NCI-H69 (cell line): ENCODE measurements around the gene PSMB3.
"Not testable (repeated sequence)": the region's sequence is repeated elsewhere in the genome, so short reads cannot be mapped to it uniquely, and the experiment has no call there.

Experiments
- DNase-seq: peaks from one replicate; lab custom pipeline; 2025; lab: John Stamatoyannopoulos, UW

Gene PSMB3

GRCh38 chr17:38716368-38717005, 36.1 kb upstream of the PSMB3 start:
- DNase-seq: no peak

- peak; percentile 20 for DNase-seq
Measured at GRCh38 chr17:38717139-38717745, 35.3 kb upstream of the PSMB3 start.

DNA sequence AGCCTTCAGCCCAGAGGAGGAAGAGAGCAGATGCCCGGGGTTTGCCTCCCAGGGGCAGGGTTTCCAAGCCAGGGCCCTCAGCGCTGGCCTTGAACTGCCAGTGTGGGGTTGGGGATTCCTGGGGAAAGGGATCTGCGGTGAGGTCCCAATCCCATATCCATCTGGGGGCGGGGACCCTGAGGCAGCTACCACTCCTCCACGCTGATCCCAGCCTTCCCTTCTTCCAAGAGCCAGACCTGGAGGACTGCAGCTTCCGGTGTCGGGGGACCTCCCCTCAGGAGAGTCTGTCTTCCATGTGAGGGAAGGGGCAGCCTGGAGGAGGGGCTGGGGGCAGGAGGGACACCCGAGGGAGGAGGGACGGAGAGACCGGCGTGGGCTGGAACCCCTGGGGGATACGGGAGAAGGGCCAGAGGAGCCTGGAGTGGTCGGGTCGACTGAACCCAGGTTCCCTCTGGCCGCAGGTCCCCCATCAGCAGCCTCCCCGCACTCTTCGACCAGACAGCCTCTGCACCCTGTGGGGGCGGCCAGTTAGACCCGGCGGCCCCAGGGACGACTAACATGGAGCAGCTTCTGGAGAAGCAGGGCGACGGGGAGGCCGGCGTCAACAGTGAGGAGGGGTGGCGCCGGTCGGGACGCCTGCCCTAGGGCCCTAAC, 33.1 kb upstream of the PSMB3 start:
- DNase-seq: no peak

DNA sequence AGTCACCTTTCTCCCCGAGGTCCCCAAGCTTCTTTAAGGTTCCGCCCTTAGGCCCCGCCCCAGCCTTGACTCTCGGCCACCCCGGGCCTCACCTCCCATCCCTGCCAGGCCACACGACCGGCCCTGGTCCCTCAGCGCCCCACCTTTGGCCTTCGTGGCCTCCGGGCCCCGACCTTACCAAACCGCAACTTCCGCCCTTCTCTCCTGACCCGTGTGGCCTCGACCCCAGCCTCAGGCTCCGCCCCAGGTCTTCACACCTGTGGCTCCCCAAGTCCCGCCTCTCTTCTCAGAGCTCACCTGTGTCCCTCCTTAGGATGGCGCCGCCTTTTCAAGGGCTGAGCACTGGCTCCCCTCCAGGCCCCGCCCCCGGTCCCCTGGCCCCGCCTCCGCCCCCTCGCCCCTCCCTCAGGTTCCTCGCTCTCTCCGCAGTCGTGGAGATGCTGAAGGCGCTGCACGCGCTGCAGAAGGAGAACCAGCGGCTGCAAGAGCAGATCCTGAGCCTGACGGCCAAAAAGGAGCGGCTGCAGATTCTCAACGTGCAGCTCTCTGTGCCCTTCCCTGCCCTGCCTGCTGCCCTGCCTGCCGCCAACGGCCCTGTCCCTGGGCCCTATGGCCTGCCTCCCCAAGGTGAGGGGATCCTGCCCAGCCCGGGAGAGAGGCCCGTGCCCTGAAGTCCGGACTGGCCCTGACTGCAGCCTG, 32.4 kb upstream of the PSMB3 start:
- DNase-seq: no peak

DNA sequence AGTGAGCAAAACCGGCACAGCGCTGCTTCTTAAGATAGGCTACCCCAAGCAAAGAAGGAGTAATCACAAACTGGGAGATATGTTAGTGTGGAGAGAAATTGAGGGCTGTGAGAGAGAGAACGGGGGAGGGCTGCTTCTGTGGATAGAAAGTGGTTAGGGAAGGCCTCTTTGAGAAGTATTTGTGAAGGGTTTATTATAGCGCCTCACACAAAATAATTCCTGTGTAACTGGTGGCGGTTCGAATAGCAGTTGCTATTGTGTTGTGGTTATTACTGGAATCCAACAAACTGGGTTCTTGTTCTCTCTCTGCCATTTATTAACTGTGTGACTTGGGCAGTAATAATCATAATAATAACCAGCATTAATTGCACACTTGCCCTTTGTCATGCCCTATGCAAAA, 31.6 kb upstream of the PSMB3 start:
- DNase-seq: no peak

DNA sequence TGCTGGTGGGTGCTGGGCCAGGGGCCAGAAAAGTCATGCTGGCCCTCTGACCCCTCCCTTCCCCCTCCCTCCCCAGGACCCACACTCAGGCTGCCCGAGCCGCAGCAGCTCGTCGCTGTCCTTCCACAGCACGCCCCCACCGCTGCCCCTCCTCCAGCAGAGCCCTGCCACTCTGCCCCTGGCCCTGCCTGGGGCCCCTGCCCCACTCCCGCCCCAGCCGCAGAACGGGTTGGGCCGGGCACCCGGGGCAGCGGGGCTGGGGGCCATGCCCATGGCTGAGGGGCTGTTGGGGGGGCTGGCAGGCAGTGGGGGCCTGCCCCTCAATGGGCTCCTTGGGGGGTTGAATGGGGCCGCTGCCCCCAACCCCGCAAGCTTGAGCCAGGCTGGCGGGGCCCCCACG, 30.7 kb upstream of the PSMB3 start:
- DNase-seq: no peak

- peak; percentile 92 for DNase-seq
Measured at GRCh38 chr17:38724337-38724988, 28.1 kb upstream of the PSMB3 start.

DNA sequence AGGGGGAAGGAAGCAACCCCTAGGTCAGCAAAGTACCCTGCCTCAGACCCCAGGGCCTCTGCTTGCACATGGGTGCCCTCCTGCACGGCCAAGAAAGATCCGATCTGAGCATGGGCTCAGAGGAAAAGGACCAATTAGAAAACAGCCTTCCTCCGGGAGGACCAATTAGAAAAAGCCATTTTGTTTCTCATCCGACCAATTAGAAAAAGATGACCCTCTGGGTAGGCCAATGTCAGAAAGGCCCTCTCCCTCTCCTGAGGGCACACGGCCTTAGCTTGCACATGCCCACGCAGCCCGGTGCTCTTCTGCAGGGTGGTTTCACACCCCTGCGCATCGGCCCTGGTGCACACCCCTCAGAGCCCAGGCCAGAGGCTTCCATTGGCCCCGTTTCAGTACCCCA, 27.5 kb upstream of the PSMB3 start:
- no peak for DNase-seq

- not testable (repeated sequence) for DNase-seq
Measured at GRCh38 chr17:38726145-38726544, 26.4 kb upstream of the PSMB3 start.

- DNase-seq: no peak
Measured at GRCh38 chr17:38727736-38728135, 24.8 kb upstream of the PSMB3 start.

- DNase-seq: no peak
Measured at GRCh38 chr17:38728290-38728831, 24.2 kb upstream of the PSMB3 start.

GRCh38 chr17:38729368-38729885, 23.1 kb upstream of the PSMB3 start:
- no peak for DNase-seq

- peak; percentile 95 for DNase-seq
Measured at GRCh38 chr17:38729886-38730525, 22.5 kb upstream of the PSMB3 start, which contains the start of gene CISD3. CISD3 (plus strand) TSS chr17:38730341; CDS start chr17:38730359, 18 bp downstream.

GRCh38 chr17:38730526-38731379, 21.8 kb upstream of the PSMB3 start:
- peak; percentile 85 for DNase-seq

DNA sequence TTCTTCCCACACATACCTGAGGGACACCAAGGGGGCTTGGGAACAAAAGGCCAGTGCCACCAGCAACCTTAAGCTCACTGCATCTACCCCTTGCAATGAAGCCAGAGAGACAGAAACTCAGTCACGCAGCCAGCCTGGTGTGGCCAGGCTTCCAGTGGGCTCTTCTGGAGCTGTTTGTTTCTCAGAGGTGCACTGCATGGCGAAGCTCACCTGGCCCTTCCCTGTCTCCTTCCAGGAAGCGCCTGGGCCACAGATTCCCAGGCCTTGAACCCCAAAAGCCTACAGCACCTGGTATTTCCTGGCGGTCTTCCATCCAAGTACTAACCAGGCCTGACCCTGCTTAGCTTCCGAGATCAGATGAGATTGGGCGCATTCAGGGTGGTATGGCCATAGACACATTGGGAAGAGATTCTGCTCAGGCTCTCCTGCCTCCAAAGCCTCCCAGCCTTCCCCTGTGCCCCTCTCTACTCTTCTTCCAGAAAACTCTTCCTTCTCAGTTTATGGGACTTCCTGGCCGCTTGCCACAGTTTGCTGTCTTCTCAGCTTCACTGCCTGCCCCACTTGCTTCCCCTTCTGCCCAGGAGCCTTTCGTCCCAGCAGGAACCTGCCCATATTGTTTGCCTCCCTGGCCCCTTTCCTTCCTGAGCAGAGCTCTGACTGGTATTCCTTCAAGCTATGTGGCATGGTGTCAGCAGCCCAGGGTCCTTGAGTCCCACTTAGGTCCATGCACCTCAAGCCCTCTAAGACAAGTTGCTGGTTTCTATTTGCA, 20.8 kb upstream of the PSMB3 start:
- peak; percentile 15 for DNase-seq

GRCh38 chr17:38732376-38733281, 19.9 kb upstream of the PSMB3 start:
- no peak for DNase-seq

GRCh38 chr17:38733282-38733981, 19.1 kb upstream of the PSMB3 start:
- no peak for DNase-seq
